Smooth muscle cell (in vitro differentiated cells): ENCODE data around the gene PTPRN2. TPM values are rescaled to one million over a fixed set of nuclear protein-coding genes. Genes with fewer than 3 reads are reported as not detected.

ENCODE experiments used
- DNase-seq: peaks from one replicate; lab custom pipeline; 2025; ENCODE audit not compliant: unreplicated experiment; lab: John Stamatoyannopoulos, UW
- H2AFZ ChIP-seq: fragments of 200-600 bp; sonication (generic); 2 replicates; pipeline ENCODE4 v1.6.0; 2016; ENCODE audit warnings: antibody characterized with exemption, low read depth, mild to moderate bottlenecking
- H3F3A ChIP-seq: fragments of 200-600 bp; sonication (generic); 2 replicates; pipeline ENCODE4 v1.6.0; 2017; ENCODE audit warnings: antibody characterized with exemption, low read depth
- H3K27ac ChIP-seq: fragments of 200-600 bp; sonication (generic); 2 replicates; pipeline ENCODE4 v1.5.1; 2016; ENCODE audit warnings: low read depth, mild to moderate bottlenecking
- H3K27me3 ChIP-seq: fragments of 200-600 bp; sonication (generic); 2 replicates; pipeline ENCODE4 v1.6.1; 2016; ENCODE audit warnings: low read depth, mild to moderate bottlenecking
- H3K36me3 ChIP-seq: fragments of 200-600 bp; sonication (generic); 2 replicates; pipeline ENCODE4 v1.5.1; 2016; ENCODE audit warnings: low read depth
- H3K4me1 ChIP-seq: fragments of 200-600 bp; sonication (generic); 2 replicates; pipeline ENCODE4 v1.5.1; 2016; ENCODE audit warnings: low read depth
- H3K4me2 ChIP-seq: fragments of 200-600 bp; sonication (generic); 2 replicates; pipeline ENCODE4 v1.6.0; 2016; ENCODE audit warnings: mild to moderate bottlenecking
- H3K4me3 ChIP-seq: fragments of 200-600 bp; sonication (generic); 2 replicates; pipeline ENCODE4 v1.5.1; 2016; ENCODE audit warnings: mild to moderate bottlenecking
- H3K79me2 ChIP-seq: fragments of 200-600 bp; sonication (generic); 2 replicates; pipeline ENCODE4 v1.6.0; 2016; ENCODE audit warnings: low read depth, mild to moderate bottlenecking
- H3K9ac ChIP-seq: fragments of 200-600 bp; sonication (generic); 2 replicates; pipeline ENCODE4 v1.6.0; 2016; ENCODE audit warnings: low read depth
- H3K9me3 ChIP-seq: fragments of 200-600 bp; sonication (generic); replicated peaks from 2 replicates; pipeline ENCODE4 v1.5.1; 2016; ENCODE audit warnings: low read depth
- H4K20me1 ChIP-seq: fragments of 200-600 bp; sonication (generic); 2 replicates; pipeline ENCODE4 v1.6.0; 2016; ENCODE audit warnings: low read depth
- CTCF ChIP-seq: fragments of 200-600 bp; sonication (generic); IDR thresholded peaks from 2 replicates; pipeline ENCODE4 v1.5.1; 2017; ENCODE audit warnings: borderline replicate concordance, mild to moderate bottlenecking, antibody characterized with exemption; ENCODE audit not compliant: insufficient read depth, poor library complexity, severe bottlenecking
- WGBS: methylation state at CpG from one replicate; pipeline ENCODE4 v1.1.7; 2016; ENCODE audit warnings: low lambda C conversion rate; 5-methylcytosine and 5-hydroxymethylcytosine counted together
- polyA plus RNA-seq: library from polyadenylated mRNA; unstranded; fragments of >200 nt; fragmentation: Nextera tagmentation; extraction: Ambion mirVana; gene quantifications from 2 replicates; pipeline ENCODE4 v1.2.1, GENCODE V29; 2016
- total RNA-seq: library from RNA; depleted of rRNA; stranded (reverse); fragments of >200 nt; gene quantifications from 2 replicates; pipeline ENCODE4 v1.2.3, GENCODE V29; 2014

The PTPRN2 gene
- total and polyA plus RNA-seq, 2 experiments from 2014 or later, result 0.09 to 0.87 TPM

- whole genome bisulfite sequencing, result 92% methylated on average over 5 of the region's 5 CpGs
- TF ChIP-seq CTCF, result no peak
- H3F3A ChIP-seq, result no peaks in the 10 kb centered on the region
- no peak overlapping the region for H3K4me3 ChIP-seq
- no peaks in the 10 kb centered on the region for H3K79me2 ChIP-seq
- no peak overlapping the region for H3K4me2 ChIP-seq
- H3K9ac ChIP-seq, result no peak overlapping the region
- no peaks in the 10 kb centered on the region for H3K9me3 ChIP-seq
- H4K20me1 ChIP-seq, result no peaks in the 10 kb centered on the region
- no peak overlapping the region for H2AFZ ChIP-seq
- H3K4me1 ChIP-seq, result peaks cover 5% of the 10 kb centered on the region
- no peaks in the 10 kb centered on the region for H3K36me3 ChIP-seq
- no peak overlapping the region for H3K27ac ChIP-seq
- no peaks in the 10 kb centered on the region for H3K27me3 ChIP-seq
- DNase-seq, result no peak
These were observed 783.7 kb downstream of the PTPRN2 start for GRCh38 chr7:157803906-157804305.

GRCh38 chr7:157801971-157802675, 785.5 kb downstream of the PTPRN2 start:
- Histone ChIP-seq H3K27ac (no peak overlapping the region), H4K20me1 (no peaks in the 10 kb centered on the region), H3K4me1 (peaks cover 5% of the 10 kb centered on the region), H3K79me2 (no peaks in the 10 kb centered on the region), H3K4me2 (no peak overlapping the region), H3K36me3 (no peaks in the 10 kb centered on the region), H2AFZ (no peak overlapping the region), H3K9ac (no peak overlapping the region), H3K27me3 (no peaks in the 10 kb centered on the region), H3K4me3 (no peak overlapping the region), H3F3A (no peaks in the 10 kb centered on the region), H3K9me3 (no peaks in the 10 kb centered on the region)
- TF ChIP-seq CTCF, result no peak
- DNase-seq, result no peak
- 93% methylated on average over 42 of the region's 42 CpGs for WGBS

- Histone ChIP-seq H3K9me3 (no peaks in the 10 kb centered on the region), H3K79me2 (no peaks in the 10 kb centered on the region), H3K27me3 (no peaks in the 10 kb centered on the region), H3F3A (no peaks in the 10 kb centered on the region), H3K4me1 (peaks cover 5% of the 10 kb centered on the region), H3K27ac (no peak overlapping the region), H2AFZ (no peak overlapping the region), H4K20me1 (no peaks in the 10 kb centered on the region), H3K4me2 (no peak overlapping the region), H3K4me3 (no peak overlapping the region), H3K36me3 (no peaks in the 10 kb centered on the region), H3K9ac (no peak overlapping the region)
- DNase-seq, result no peak
- TF ChIP-seq CTCF, result no peak
- WGBS, result 93% methylated on average over 21 of the region's 21 CpGs
These were observed 786.5 kb downstream of the PTPRN2 start for GRCh38 chr7:157801113-157801512.

- Histone ChIP-seq H3K36me3 (no peaks in the 10 kb centered on the region), H4K20me1 (no peaks in the 10 kb centered on the region), H3K79me2 (no peaks in the 10 kb centered on the region), H3K27me3 (no peaks in the 10 kb centered on the region), H3K4me3 (no peak overlapping the region), H3K9ac (no peak overlapping the region), H3K4me2 (no peak overlapping the region), H3K9me3 (no peaks in the 10 kb centered on the region), H3F3A (no peaks in the 10 kb centered on the region), H2AFZ (no peak overlapping the region), H3K27ac (no peak overlapping the region), H3K4me1 (no peaks in the 10 kb centered on the region)
- WGBS, result 91% methylated on average over 15 of the region's 15 CpGs
- no peak for TF ChIP-seq CTCF
- no peak for DNase-seq
These were observed 787.3 kb downstream of the PTPRN2 start for GRCh38 chr7:157800281-157800680.
